ENCODE measurements around the gene PQBP1.

Gene PQBP1

DNA sequence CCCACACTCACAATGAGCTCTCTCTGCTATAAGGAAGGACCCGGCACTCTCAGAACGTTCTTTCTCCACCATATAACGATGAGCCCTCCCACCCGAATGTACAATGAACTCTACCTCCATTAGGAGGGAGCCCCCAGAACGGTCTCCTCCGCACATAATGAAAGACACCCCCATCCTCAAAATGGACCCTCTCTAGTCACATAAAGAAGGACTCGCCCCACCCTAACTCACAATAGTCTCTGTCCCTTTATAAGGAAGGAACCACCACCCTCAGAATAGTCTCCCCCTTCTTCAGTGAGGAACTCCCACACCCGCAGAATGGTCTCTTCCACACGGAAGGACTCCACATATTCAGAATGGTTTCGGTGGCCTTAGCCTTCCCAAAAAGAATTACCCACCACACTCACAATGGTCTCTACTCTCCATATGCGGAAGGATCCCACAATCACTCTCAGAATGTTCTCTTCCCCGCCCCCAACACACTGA lies 13.2 kb downstream of the PQBP1 start:
- Histone ChIP-seq H3K9me3 (no peaks in the 10 kb centered on the region), H3K36me3 (peaks cover 41% of the 10 kb centered on the region), H3K4me3 (ENCODE audit: low read depth in 1 of 2, low read length in 1 of 2) (peak overlapping the region; percentile 69 to 76), H3K4me1 (ENCODE audit: control insufficient read depth in 1 of 2, insufficient read depth in 1 of 2, low read depth in 1 of 2, low read length in 1 of 2) (peaks cover 32 to 36% of the 10 kb centered on the region in 2 experiments), H3K27me3 (no peaks in the 10 kb centered on the region), H3K27ac (peak overlapping the region; percentile 88)
- TF ChIP-seq, protein P1, sequence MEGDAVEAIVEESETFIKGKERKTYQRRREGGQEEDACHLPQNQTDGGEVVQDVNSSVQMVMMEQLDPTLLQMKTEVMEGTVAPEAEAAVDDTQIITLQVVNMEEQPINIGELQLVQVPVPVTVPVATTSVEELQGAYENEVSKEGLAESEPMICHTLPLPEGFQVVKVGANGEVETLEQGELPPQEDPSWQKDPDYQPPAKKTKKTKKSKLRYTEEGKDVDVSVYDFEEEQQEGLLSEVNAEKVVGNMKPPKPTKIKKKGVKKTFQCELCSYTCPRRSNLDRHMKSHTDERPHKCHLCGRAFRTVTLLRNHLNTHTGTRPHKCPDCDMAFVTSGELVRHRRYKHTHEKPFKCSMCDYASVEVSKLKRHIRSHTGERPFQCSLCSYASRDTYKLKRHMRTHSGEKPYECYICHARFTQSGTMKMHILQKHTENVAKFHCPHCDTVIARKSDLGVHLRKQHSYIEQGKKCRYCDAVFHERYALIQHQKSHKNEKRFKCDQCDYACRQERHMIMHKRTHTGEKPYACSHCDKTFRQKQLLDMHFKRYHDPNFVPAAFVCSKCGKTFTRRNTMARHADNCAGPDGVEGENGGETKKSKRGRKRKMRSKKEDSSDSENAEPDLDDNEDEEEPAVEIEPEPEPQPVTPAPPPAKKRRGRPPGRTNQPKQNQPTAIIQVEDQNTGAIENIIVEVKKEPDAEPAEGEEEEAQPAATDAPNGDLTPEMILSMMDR (IDR thresholded peaks at IDR 0.05), result no peak

DNA sequence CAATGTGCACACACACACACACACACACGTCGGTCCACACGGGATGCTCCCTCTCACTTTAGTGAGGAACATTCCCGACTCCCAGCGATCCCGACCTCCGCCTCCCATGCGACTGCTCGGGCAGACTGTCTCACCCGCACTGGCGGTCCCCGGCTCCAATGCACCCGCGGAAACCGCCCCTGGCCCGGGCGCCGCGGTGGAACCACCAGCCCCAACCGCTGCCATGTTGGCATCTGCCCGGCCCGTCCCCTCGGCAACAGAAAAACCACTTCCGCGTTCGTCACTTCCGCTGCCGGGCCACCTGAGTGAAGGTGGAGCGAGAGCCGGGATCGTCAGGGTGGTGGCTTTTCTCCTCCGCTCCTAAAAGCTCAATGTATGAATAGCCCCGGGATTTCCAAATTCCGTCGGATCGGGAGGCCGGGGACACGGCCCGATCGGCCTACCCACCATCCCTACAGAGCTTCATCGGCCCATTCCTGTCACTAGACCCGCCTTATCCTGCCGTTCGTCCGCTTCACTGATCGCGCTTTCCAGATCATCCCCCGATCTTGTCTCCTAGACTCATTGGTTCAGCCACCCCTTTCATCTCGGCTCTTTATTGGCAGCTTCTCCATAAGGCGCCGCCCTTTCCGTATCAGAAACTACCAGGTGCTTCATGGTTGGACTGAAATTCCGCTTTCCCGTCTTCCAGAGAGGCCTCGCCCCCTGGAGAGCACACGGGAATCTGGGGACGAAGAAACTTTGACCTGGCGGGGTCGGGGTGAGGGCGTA lies 13.9 kb downstream of the PQBP1 start, which contains the start of gene SLC35A2:
Gene SLC35A2, minus strand, starts transcription at position 235 of the 771 bp plus-strand sequence. Its CDS starts 10 bp downstream, at position 225.
- peak within 1 kb of the TSS; percentile 88 for H3K27ac ChIP-seq
- H3K36me3 ChIP-seq, result peaks cover 41% of the 10 kb centered on the region
- H3K9me3 ChIP-seq, result no peaks in the 10 kb centered on the region
- H3K4me3 ChIP-seq (ENCODE audit: low read depth in 1 of 2, low read length in 1 of 2), result peak within 1 kb of the TSS; percentile 69 to 76
- H3K4me1 ChIP-seq (ENCODE audit: control insufficient read depth in 1 of 2, insufficient read depth in 1 of 2, low read depth in 1 of 2, low read length in 1 of 2), result peaks cover 34 to 39% of the 10 kb centered on the region in 2 experiments
- H3K27me3 ChIP-seq, result no peaks in the 10 kb centered on the region
- TF ChIP-seq, protein P1 (IDR thresholded peaks at IDR 0.05), result peak; percentile 9

DNA sequence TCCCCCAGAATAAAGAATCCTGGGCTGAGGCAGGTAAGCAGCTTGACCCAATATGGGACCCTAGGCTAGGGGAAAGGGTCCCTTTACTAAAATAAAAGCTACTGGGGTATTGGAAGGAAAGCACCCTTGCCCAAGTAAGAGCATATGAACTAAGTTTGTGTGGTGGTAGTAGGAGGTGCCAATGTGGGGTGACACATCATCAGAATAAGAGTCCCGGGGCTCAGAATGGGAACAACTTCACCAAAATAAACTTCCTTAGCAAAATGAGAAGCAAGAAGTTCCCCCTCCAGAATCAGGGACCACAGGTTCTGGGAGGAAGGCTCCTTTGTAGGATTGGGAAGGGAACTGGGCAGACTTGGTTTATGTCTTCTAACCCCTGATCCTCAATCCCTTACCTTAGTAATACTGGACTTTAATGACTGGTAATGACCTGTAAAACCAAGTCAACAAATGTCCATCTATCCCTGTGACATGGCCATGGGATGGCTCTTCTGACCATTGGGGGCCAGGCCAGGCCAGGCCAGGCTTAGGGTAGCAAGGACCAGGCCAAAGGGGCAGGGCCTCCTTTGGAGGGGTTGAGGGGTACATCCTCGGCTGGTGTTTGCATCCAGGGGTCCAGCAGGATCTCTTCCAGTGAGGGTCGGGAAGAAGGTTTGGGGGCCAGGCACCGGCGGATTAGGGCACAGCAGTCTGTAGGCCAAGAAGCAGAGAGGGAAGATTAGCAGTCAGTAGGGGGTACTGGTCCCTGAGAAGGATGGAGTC lies 16.1 kb downstream of the PQBP1 start:
- TF ChIP-seq, protein P1 (IDR thresholded peaks at IDR 0.05), result no peak
- H3K27me3 ChIP-seq, result no peaks in the 10 kb centered on the region
- H3K27ac ChIP-seq, result peak overlapping the region; percentile 27
- H3K9me3 ChIP-seq, result no peaks in the 10 kb centered on the region
- H3K36me3 ChIP-seq, result peaks cover 50% of the 10 kb centered on the region
- H3K4me3 ChIP-seq (ENCODE audit: low read depth in 1 of 2, low read length in 1 of 2), result no peak overlapping the region
- peaks cover 28 to 45% of the 10 kb centered on the region in 2 experiments for H3K4me1 ChIP-seq (ENCODE audit: control insufficient read depth in 1 of 2, insufficient read depth in 1 of 2, low read depth in 1 of 2, low read length in 1 of 2)

DNA sequence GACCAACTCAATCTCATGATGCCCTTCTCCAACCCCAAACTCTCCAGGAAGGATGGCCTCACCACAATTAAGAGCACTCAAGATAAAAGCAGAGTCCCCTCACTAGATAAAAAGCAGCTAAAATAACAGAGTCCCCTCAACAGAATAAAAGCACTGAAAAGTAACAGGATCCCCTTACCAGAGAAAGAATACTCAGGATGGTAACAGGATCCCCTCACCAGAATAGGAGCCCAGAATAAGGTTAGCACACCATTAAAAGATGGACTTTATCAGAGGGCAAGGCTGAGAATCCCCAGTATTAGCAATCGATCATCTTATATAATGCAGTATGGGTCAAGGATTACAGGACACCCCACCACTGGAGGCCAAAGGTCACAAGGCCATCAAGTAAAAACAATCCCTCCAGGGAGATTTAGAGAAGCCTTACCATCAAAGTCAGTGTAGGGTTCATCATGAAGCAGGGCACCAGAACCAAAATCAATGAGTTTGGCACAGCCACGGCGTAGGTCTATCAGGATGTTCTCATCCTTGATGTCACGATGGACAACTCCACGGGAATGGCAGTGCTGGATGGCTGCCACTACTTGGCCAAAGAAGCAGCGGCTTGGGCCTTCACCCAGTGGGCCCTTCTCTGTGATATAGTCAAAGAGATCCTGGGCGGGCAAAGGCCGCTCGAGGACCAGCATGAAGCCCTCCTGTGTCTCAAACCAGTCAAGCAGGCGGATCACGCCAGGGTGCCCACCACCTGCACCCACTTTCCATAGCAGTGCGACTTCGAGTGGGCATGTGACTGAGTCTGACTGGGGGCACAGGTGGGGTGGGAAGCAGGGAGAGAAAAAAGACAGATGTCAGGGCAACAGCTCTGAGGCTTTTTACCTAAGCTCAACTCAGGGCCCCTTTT lies 17.1 kb downstream of the PQBP1 start:
- H3K4me1 ChIP-seq (ENCODE audit: control insufficient read depth in 1 of 2, insufficient read depth in 1 of 2, low read depth in 1 of 2, low read length in 1 of 2), result peaks cover 23 to 40% of the 10 kb centered on the region in 2 experiments
- H3K9me3 ChIP-seq, result no peaks in the 10 kb centered on the region
- H3K27ac ChIP-seq, result no peak overlapping the region
- TF ChIP-seq, protein P1 (IDR thresholded peaks at IDR 0.05), result no peak
- H3K4me3 ChIP-seq (ENCODE audit: low read depth in 1 of 2, low read length in 1 of 2), result no peak overlapping the region
- H3K27me3 ChIP-seq, result no peaks in the 10 kb centered on the region
- H3K36me3 ChIP-seq, result peaks cover 50% of the 10 kb centered on the region
